HUES6 (cell line): Measurements from ENCODE around the gene TMEM239.
"Not testable (repeated sequence)": the region's sequence is repeated elsewhere in the genome, so short reads cannot be mapped to it uniquely, and the experiment has no call there.

Experiments used
- H3K27ac ChIP-seq: 2 replicates; pipeline ENCODE4 v1.7.0; 2013; ENCODE audit warnings: low read depth, mild to moderate bottlenecking, low read length, inconsistent platforms
- H3K27me3 ChIP-seq: 2 replicates; pipeline ENCODE4 v1.6.1; 2013; ENCODE audit warnings: low read length; ENCODE audit not compliant: control insufficient read depth, insufficient read depth
- H3K36me3 ChIP-seq: 2 replicates; pipeline ENCODE4 v1.6.1; 2013; ENCODE audit warnings: low read length; ENCODE audit not compliant: control insufficient read depth, insufficient read depth
- H3K4me1 ChIP-seq: 2 replicates; pipeline ENCODE4 v1.6.1; 2013; ENCODE audit warnings: low read length; ENCODE audit not compliant: control insufficient read depth, insufficient read depth
- H3K4me3 ChIP-seq: 2 replicates; pipeline ENCODE4 v1.5.1; 2013; ENCODE audit warnings: low read depth, low read length
- H3K9ac ChIP-seq: one replicate; pipeline ENCODE4 v1.6.1; 2013; ENCODE audit warnings: mild to moderate bottlenecking, low read length
- H3K9me3 ChIP-seq: 2 replicates; pipeline ENCODE4 v1.6.1; 2013; ENCODE audit warnings: low read depth, low read length; ENCODE audit not compliant: control insufficient read depth, insufficient read depth

The TMEM239 gene

GRCh38 chr20:2825761-2826160, 9.6 kb downstream of the TMEM239 start:
- Histone ChIP-seq H3K36me3 (no peaks in the 10 kb centered on the region), H3K27ac (no peak overlapping the region), H3K4me3 (no peak overlapping the region), H3K27me3 (peaks cover 33% of the 10 kb centered on the region), H3K4me1 (peaks cover 4% of the 10 kb centered on the region; the same call in 1 of the 2 replicates), H3K9me3 (no peaks in the 10 kb centered on the region), H3K9ac (no peak overlapping the region)

GRCh38 chr20:2826655-2827054, 10.5 kb downstream of the TMEM239 start:
- H3K27me3 ChIP-seq: peaks cover 25% of the 10 kb centered on the region
- H3K9ac ChIP-seq: no peak overlapping the region
- no peak overlapping the region for H3K4me3 ChIP-seq
- H3K27ac ChIP-seq: no peak overlapping the region
- H3K4me1 ChIP-seq: no peaks in the 10 kb centered on the region
- H3K9me3 ChIP-seq: no peaks in the 10 kb centered on the region
- H3K36me3 ChIP-seq: no peaks in the 10 kb centered on the region

DNA sequence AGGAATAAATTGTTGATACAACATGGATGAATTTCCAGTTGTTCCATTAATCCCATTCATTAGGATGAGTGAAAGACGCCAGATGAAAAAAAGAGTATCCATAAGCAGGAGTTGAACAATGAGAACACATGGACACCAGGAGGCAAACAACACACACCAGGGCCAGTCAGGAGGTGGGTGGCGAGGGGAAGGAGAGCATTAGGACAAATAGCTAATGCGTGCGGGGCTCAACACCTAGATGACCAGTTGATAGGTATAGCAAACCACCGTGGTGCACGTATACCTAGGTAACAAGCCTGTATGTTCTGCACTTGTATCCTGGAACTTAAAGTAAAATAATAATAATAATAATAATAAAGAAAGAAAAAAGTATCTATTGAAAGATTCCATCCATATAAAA, 13.2 kb downstream of the TMEM239 start:
- H3K4me1 ChIP-seq: no peaks in the 10 kb centered on the region
- no peak overlapping the region for H3K4me3 ChIP-seq
- no peak overlapping the region for H3K9ac ChIP-seq
- H3K27me3 ChIP-seq: peaks cover 17% of the 10 kb centered on the region
- H3K36me3 ChIP-seq: no peaks in the 10 kb centered on the region
- no peak overlapping the region for H3K27ac ChIP-seq
- H3K9me3 ChIP-seq: no peaks in the 10 kb centered on the region

- not testable (repeated sequence) for H3K27ac ChIP-seq, H3K4me1 ChIP-seq
These were observed 15.0 kb downstream of the TMEM239 start for GRCh38 chr20:2831206-2831605.

DNA sequence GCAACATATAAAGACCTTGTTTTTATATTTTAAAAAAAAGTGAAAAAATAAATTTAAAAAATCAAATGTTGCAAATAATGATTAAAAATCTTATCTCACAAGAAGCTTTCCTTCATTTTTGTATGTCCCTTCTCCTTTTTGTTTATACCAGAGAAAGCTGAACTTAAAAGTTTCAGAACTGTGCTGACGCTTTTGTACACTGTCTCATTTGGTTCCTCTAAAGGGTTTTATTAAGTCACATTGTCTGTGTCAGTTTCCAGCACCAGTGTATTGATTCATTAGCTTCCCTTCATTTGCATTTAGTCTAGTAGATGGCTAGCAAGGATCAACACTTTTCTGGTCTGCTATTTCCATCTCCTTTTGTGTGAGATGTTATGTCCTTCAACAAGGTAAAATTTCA, 17.6 kb downstream of the TMEM239 start:
- H3K9ac ChIP-seq: no peak overlapping the region
- H3K9me3 ChIP-seq: no peaks in the 10 kb centered on the region

More at GRCh38 chr20:2831206-2831605, 15.0 kb downstream of the TMEM239 start:
- H3K9me3 ChIP-seq, H3K36me3 ChIP-seq, H3K9ac ChIP-seq, H3K4me3 ChIP-seq: not testable (repeated sequence)
- H3K27me3 ChIP-seq: peaks cover 12% of the 10 kb centered on the region

GRCh38 chr20:2834401-2835110, 18.4 kb downstream of the TMEM239 start:
- Histone ChIP-seq H3K4me1 (no peaks in the 10 kb centered on the region), H3K36me3 (peaks cover 22% of the 10 kb centered on the region; the same call in 1 of the 2 replicates), H3K4me3 (no peak overlapping the region), H3K27me3 (peaks cover 8% of the 10 kb centered on the region), H3K27ac (no peak overlapping the region), H3K9ac (no peak overlapping the region), H3K9me3 (no peaks in the 10 kb centered on the region)

More for the DNA sequence above, 17.6 kb downstream of the TMEM239 start:
- H3K4me3 ChIP-seq: no peak overlapping the region
- H3K4me1 ChIP-seq: no peaks in the 10 kb centered on the region
- H3K27ac ChIP-seq: no peak overlapping the region
- peaks cover 6% of the 10 kb centered on the region for H3K27me3 ChIP-seq
- peaks cover 21% of the 10 kb centered on the region; the same call in 1 of the 2 replicates for H3K36me3 ChIP-seq

DNA sequence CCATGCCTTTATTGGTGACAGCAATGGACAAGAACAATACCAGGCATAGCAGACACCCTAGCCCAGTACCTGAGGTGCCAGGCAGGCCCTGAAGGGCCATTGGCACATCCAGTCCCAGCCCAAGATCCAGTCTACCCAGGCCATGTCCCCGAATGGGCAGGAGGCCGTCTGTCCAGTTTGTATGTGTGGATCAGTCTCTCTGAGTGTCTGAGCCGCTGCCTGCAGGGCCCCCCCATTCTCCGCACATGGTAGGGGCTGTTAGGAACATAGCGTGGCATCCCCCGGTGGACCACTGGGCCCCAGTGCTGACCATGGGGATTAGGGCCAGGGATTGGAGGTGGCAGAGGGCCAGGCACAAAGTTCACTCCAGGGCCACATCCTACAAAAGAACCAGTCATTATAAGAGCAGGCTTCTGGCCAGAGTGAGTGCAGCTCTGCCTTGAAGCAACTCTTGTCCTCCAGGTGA, 19.2 kb downstream of the TMEM239 start:
- Histone ChIP-seq H3K27ac (no peak overlapping the region), H3K27me3 (peaks cover 15% of the 10 kb centered on the region), H3K9me3 (no peaks in the 10 kb centered on the region), H3K36me3 (peaks cover 22% of the 10 kb centered on the region; the same call in 1 of the 2 replicates), H3K4me1 (no peaks in the 10 kb centered on the region), H3K4me3 (no peak overlapping the region), H3K9ac (no peak overlapping the region)

- no peaks in the 10 kb centered on the region for H3K4me1 ChIP-seq
- no peak overlapping the region for H3K27ac ChIP-seq
- H3K9me3 ChIP-seq: no peaks in the 10 kb centered on the region
- H3K4me3 ChIP-seq: no peak overlapping the region
- H3K36me3 ChIP-seq: peaks cover 22% of the 10 kb centered on the region; the same call in 1 of the 2 replicates
- no peak overlapping the region for H3K9ac ChIP-seq
- peaks cover 15% of the 10 kb centered on the region for H3K27me3 ChIP-seq
These were observed 19.9 kb downstream of the TMEM239 start for GRCh38 chr20:2836035-2836434.

- H3K27me3 ChIP-seq: peaks cover 15% of the 10 kb centered on the region
- no peak overlapping the region for H3K27ac ChIP-seq
- H3K9me3 ChIP-seq: no peaks in the 10 kb centered on the region
- peaks cover 22% of the 10 kb centered on the region; the same call in 1 of the 2 replicates for H3K36me3 ChIP-seq
- H3K4me1 ChIP-seq: 0 out of 2 replicates have a peak, but pooled peaks cover 3% of the 10 kb centered on the region
- no peak overlapping the region for H3K4me3 ChIP-seq
- H3K9ac ChIP-seq: no peak overlapping the region
These were observed 21.2 kb downstream of the TMEM239 start for GRCh38 chr20:2837221-2837960.

DNA sequence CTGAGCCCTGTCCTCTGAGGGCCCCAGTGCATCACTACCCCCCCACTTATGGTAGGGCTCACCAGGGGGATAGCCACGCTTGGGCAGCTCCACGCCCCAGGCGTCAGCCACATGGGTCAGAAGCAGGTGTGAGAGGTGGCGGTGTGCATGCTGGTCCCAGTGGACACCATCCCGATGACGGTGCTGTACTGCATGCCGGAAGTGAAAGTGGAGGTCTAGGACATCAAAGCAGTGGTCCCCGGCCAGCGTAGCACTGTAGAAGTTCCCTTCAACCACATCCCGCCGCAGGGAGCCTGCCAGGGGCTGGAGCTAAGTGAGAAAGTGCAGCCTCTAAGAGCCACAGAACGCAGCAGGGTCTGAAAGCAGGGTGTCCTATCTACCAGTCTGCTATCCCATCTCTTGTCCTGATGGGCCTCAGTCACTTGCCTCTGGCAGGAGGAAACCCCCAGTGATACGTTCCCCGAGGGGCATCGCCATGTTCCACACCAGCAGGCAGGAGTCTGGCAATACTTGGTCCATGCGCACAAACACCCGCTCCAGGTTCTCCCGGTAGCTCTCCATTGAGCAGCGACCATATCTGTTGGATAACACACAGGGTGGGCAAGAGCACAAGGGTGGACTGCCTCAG, 22.1 kb downstream of the TMEM239 start:
- H3K9ac ChIP-seq: no peak overlapping the region
- H3K4me1 ChIP-seq: 0 out of 2 replicates have a peak, but pooled peaks cover 3% of the 10 kb centered on the region
- H3K27ac ChIP-seq: no peak overlapping the region
- H3K9me3 ChIP-seq: no peaks in the 10 kb centered on the region
- no peak overlapping the region for H3K4me3 ChIP-seq
- peaks cover 15% of the 10 kb centered on the region for H3K27me3 ChIP-seq
- peaks cover 22% of the 10 kb centered on the region; the same call in 1 of the 2 replicates for H3K36me3 ChIP-seq
